Hepatocyte (in vitro differentiated cells): Measurements from ENCODE around the gene PIGR.

Experiments
- CTCF ChIP-seq: fragments of 200-600 bp; sonication (generic); IDR thresholded peaks from 2 replicates; pipeline ENCODE4 v1.5.1; 2016; ENCODE audit warnings: antibody characterized with exemption, mild to moderate bottlenecking; ENCODE audit not compliant: poor library complexity
- EZH2 ChIP-seq: fragments of 200-600 bp; sonication (generic); IDR thresholded peaks from 2 replicates; pipeline ENCODE4 v1.6.1; 2016; ENCODE audit warnings: antibody characterized with exemption, mild to moderate bottlenecking, borderline replicate concordance

- TF ChIP-seq CTCF (no peak), EZH2 (no peak)
These were observed 42.6 kb downstream of the PIGR start for GRCh38 chr1:206903687-206904086.
